DMS79 treated with DMSO at 0.1 percent for 48 hours (cell line): ENCODE data around the gene TAS1R1.
"Not testable (repeated sequence)": the region's sequence is repeated elsewhere in the genome, so short reads cannot be mapped to it uniquely, and the experiment has no call there.

Experiments
- DNase-seq: peaks from one replicate; lab custom pipeline; 2025; lab: John Stamatoyannopoulos, UW

TAS1R1 gene

DNA sequence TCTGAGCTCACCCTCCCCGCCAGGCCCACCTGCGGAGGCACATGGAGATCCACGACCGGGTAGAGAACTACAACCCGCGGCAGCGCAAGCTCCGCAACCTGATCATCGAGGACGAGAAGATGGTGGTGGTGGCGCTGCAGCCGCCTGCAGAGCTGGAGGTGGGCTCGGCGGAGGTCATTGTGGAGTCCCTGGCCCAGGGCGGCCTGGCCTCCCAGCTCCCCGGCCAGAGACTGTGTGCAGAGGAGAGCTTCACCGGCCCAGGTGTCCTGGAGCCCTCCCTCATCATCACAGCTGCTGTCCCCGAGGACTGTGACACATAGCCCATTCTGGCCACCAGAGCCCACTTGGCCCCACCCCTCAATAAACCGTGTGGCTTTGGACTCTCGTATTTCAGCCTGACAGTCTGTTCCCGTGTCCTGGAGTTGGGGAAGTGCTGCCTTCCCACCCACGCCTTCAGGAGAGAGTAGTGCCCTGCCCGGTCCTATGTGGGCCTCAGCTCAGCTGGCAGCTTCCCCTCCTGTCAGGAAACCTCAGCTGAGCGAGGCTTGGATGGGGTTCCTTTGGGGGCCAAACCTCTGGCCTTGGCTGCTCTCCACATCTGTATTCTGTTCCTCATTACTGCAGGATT is 33.9 kb downstream of the TAS1R1 start:
- no peak for DNase-seq

DNA sequence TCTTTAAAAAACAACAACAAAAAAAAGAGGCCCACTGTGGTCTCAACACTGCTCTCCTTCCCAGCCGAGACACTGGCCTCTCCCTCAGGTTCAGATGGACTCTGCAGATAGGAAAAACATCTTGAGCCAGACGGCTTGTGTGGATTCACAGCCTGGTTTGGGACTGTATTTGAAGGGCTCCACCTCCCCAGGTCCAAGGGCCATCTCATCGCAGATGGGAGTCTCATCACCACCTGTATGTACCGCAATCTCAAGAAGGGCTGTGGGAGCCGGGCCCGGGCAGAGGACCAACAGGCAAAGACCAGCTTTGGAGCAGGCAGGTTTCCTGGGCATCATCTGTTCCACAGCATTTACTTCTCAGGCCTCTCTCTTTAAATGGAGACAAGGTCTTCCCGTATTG is 34.9 kb downstream of the TAS1R1 start:
- DNase-seq = no peak

DNA sequence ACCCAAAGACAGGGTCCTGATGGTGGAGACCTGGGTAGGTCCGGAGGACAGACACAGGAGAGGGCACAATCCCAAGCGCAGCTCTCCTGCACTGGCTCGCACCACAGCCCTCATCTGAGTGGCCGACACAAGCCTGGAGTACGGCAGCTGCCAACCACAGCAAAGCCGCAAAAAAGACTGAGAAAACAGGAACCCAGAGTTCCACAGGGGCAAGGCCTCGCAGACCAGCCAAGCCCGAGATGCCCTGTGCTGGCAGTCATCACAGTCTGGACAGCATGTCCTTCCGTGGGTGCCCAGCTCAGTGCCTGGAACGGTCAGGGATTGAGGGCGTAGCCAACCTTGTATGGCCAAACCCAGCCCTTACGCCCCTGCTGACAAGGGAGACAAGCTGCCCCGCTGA is 36.1 kb downstream of the TAS1R1 start:
- DNase-seq = no peak

DNA sequence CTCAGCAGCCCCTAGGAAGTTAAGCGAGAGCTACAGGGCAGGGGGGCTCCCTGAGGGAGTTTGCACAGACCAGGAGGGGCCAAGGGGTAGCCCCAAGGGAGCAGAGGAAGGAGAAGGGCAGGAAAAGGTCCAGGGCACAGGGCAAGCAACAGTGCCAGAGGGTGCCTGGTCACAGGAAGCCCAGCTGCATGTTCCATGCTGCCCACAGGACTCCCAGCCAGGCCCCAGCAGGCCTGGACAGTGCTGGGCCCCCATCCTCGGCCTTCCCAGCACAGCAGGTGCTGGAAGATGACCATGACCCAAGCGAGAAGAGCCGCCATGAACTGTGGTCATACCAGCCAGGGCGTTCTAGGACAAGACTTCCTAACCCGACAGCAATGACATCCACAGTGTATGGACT is 36.5 kb downstream of the TAS1R1 start:
- no peak for DNase-seq

DNA sequence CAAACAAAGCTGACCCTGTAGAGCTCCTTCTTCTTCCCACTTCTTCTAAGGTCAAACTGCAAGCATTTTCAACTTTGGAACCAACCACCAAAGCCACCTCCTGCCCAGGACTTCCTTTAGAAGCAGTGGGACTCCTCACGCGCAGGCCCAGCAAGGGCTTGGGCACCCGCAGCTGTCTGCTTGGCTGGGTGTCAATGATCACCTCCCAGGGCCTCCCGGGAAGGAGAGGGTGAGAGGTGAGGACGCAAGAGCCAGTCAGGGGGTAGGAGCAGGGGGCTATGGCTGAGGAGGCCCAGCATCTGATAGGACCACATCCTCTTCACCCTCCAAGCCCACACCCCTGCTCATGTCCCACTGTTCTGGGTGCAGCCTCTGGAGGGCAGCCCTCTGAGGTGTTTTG is 37.3 kb downstream of the TAS1R1 start:
- DNase-seq = no peak

DNA sequence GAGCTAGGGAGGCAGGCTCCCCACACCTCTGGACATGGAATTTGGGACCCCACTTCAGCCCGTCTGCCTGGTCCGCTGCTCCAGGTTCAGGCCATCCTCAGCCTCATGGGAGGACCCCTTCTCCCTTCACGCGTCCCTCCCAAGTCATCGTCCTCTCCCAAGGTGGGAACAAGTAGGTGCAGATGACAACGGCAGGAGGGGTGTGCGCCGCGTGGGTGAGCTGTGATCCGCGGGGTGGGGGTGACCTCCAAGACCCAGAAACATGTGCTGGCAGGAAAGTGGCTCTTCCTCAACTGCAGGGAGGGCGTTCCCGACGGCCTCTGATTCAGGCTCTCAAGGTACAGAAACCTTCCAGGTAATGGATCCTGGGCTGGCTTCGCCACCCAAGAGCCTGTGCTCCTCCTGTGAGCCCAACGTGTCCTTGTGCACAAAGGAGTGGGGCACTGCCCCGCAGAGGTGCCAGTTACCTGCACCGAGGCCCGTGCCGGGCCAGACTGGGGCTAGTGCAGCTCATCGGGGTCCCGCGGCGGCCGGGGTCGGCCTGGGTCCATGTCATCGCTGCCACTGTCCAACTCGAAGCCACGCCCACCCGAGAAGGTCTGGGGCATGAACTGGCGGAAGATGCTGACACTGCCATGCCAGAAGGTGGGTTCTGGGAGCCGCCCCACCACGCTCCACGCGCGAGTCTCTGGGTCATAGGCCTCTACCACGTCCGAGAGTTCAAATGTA is 37.9 kb downstream of the TAS1R1 start:
- no peak for DNase-seq

DNA sequence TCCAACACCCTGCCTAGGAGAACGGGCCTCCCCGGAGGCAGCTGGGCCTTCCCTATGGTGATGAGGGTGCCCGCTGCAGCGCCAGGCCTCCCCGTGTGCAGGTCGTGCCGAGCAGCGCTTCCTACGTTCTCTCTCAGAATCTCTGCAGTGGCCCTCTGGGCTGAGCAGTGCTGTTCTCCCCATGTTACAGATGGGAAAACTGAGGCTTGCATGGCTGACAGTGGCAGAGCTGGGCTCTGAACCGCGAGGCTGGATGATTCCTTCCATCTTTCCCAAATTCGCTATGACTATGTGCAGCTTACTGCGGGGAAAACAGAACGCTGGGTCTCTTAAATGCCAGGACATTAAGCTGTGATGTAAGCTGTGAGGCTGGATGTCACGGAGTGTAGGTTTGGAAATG is 38.7 kb downstream of the TAS1R1 start:
- no peak for DNase-seq

DNA sequence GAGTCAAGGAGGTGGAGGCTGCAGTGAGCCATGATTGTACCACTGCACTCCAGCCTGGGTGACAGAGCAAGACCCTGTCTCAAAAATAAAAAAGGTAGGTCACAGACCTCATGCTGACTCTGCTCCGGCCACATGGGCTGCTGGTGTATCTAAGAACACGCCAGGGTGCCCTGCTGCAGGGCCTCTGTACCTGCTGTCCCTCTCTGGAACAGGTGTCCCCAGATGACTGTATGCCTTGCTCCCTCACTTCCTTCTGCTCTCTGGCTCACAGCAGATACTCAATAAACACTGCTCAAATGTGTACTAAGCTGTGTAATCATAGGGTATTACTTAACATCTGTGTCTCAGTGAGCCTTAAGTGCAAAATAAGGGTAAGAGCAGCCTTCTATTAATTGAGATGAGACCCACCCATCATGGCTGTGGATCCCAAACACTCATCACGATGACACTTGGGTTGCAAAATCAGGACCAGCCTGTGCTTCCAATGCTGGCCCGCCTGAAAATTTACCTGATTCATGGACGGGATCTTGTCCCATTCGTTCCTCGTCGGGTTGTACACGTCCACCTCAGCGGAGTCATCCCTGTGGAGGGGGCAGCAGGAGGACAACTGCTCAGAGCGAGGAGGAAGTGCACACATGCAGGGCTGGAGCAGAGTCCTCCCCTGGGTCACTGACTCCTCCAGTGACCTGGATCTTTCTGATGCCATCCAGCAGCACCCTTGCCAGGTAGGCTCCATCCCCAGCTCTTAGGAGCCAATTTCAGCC is 40.1 kb downstream of the TAS1R1 start:
- no peak for DNase-seq

DNA sequence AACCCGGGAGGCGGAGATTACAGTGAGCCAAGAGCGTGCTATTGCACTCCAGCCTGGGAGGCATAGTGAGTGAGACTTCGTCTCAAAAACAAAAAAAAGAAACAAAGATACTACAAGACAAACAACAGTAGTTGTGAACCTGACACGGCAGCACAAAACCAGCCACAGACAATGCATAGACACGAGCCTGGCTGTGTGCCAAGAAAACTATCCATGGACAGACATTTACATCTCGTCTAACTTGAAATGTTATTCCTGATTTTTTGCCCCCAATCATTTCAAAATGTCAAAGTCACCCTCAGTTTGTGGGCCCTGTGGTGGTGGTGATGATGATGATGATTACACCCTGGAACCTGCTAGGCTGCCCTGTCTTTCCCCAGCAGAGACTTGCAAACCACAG is 41.2 kb downstream of the TAS1R1 start:
- no peak for DNase-seq

DNA sequence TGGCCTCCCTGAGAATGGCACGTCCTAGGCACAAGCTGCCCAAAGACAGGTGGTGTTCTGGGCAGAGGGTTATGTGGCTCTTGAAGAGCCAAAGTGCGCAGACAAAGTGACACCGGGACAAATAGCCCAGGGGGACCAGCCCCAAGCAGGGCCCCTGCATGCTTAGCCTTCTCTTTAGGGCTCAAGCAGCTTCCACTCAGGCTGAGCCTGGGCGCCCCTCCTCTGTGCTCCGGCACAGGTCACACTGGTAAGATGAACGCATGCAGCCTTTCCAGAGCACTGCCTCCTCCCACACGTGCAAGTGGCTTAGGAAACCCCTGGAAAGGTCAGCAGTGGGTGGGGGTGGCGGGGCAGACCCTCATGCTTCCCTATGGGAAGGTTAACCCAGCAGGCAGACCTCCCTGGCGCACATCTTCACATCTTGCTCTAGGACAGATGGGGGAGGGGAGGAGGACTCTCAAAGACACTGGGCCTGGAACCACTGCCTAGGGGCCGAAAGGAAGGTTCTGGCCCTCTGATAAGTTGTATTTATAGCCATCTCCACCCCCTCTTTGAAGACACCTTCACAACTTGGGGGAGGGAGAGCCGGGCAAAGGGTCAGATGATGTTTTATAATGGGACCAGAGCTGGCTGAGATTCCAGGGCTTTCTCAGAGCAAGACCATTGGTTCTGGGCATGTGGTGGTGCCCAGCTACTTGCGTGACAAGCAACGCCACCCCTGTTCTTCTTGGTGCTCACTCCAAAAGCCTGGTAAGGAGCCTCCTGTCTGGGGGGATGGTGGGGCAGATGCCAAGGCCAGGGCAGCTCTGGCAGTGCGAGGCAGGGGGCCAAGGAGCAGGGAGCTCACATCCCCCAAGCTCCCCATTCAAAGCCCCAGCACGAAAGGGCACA is 42.0 kb downstream of the TAS1R1 start:
- no peak for DNase-seq

DNA sequence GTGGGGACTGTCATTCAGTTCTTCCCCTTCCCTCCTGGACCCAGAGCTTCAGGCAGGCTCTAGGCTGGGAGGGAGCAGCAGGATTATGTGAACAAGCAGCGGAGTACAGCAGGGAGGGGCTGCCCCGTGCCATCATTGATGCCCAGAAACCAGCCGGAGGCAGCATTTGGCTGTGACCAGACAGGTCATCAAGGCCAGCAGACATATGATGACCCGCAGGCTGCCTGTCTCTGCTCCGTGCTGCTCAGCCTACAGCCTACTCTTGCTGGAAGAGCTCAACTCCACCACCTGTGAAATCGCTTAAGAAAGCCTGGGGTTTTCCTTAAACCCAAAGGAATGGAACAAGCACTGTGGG is 42.6 kb downstream of the TAS1R1 start:
- DNase-seq = no peak

DNA sequence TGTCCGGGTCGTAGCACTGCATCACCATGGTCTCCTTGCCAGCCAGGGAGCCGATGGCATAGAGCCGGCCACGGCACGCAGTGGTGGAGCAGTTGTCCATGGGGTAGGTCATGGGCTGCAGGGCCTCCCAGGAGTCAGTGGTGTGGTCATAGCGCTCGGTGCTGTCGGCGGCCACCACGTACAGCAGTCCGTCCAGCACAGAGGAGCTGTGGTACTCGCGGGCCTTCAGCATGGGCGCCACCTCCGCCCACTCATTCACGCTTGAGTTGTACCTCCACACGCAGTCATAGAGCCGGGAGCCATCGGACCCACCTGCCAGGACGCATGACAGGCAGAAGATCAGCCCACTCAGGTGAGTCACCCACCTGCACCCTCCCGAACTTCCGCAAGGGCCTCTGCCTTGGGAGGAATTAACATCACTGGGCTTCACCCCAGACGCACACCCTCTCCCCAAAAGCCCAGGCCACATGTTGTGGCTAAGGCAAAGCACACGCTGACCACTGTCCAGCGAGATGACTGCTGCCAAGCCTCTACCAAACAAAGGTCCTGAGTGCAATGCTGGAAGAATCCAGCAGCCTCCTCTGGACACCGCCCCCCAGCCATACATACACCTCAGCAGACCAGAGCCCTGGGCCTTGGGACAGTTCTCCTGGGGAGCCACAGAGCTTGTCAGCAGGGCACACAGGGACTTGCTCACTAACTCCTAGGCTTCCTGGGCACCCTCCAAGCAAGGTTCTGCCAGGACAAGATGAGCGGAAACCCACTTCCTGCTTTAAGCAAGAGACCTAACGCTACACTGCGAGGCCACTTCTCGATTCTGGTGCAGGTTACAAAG is 44.3 kb downstream of the TAS1R1 start:
- DNase-seq = no peak

DNA sequence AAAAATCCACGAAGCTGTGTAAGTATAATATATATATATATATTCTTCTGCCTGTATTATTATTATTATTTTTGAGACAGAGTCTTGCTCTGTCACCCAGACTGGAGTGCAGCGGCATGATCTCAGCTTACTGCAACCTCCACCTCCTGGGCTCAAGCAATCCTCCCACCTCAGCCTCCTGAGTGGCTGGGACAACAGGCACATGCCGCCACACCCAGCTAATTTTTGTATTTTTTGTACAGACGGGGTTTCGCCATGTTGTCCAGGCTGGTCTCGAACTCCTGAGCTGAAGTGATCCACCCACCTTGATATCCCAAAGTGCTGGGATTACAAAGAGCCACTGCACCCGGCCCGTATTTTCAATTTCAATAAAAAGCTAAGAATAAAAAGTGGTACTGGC is 44.9 kb downstream of the TAS1R1 start:
- not testable (repeated sequence) for DNase-seq

DNA sequence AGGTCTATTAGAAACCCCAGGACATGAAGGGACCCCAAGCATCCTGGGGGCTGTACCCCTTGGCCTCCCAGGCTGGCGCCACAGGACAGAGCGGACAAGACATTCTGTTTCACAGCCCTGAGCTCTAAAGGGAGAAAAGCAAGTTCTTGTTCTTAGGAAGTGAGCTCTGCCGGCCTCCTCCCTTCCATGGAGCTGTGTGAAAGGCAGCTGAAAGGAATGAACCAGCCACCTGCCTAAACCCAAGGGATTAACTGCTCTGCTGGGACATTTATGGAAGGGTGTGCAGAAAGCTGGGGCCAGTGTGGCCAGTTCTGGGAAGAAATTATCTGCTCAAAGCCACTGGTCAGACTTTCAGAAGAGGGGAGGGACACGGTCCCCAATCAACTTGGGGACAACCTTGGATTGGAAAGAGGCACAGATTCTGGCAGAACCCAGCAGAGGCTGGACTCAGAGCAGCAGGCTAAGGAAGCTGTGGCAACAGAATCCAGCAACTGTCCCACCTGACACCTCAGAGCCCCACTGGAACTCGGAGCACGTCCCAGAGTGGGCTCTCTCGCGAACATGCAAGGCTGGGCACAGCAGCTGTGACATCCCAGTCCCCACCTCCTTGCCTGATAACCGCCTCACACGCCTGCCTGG is 45.4 kb downstream of the TAS1R1 start:
- no peak for DNase-seq

DNA sequence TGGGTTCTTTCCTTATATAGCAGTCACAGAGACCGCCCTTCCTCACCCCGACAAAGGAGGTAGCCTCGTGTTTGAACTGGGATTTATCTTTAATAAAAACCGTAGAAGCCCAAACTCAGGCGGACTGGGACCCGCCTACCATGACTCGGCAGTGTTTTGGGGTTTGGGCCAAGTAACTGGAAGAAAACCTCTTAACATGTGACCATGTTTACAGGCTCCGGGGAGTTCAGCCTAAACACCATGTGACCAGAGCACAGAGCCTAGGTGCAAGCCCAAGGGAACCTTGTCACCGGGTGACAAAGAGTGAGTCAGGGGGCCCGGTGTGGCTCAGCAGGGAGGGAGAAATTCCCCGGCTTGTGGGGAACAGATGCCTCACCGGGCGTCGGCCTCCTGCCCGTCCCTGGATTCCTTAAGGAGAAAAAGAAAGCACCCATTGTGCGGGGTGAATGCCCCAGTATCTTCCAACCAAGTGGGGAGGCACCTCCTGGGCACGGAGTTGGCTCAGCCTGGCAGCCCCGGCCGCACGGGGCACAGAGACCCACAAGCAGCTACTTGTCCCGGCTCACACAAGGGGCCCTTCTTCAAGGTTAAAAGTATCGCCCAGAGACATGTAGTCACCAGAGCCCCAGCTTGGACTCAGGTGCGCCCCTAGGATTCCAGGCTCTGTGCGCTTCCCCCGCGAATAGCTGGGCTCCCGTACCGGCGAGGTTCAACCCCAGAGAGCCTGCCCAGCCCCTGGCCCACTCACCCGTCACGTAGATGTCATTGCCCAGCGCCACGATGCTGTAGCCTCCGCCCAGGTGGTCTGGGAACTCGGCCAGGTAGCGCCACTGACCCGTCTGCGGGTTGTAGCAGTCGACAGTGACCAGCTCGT is 46.2 kb downstream of the TAS1R1 start:
- peak; percentile 31 for DNase-seq

DNA sequence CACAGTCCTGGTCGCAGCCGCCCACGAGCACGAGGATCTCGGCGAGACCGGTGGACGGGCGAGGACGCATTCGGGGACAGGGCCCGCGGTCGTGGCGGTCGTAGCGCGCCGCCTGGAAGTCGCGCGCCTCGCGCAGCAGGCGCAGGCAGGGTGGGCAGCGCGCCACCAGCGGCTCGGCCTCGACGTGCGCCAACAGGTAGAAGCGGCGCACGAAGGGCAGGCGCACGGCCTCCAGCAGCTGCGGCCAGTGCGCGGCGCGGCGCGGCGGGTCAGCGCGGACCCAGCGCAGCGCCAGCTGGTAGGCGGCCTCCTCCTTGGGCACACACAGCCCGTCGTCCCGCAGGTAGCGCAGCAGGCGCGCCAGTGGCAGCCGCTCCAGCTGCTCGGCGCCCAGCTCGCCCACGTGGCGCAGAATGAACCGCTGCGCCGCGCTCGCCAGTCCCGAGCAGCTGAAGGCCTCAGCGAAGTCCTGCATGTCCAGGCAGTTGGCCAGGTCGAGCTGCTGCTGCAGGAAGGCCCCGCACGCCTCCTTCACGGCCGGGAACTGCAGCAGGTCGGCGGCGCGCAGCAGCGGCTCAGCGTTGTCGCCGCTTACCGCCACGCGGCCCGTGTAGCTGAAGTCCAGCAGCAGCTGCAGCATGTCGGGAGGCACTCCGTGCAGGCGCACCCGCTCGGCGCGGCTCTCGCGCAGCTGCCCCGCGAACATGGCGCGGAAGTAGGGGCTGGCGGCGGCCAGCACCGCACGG is 47.0 kb downstream of the TAS1R1 start:
- no peak for DNase-seq

DNA sequence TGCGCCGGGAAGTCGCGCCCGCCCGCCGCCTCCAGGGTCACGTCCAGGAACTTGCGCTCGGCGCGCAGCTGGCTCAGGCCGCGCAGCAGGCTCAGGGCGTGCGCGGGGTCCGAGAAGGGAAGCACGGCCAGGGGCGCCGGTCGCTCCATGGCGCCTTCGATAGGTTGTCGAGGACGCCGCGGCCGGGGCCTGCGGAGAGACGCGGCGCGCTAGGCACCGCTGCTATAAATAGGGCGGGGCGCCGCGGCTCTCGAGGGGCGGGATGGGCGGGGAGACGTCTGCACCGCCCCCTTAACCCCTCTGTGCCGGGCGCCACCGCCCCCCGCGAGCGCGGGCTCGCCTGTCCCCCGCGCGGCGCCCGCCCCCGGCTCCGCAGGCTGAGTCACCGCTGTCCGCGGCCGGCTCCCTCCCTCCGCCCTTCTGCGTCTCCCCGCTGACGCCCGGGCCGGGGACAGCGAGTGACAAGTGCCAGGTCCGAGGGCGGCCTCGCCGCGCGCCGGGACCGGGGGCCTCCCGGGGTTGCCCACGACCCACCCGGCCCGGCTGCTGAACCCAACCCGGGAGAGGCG is 47.6 kb downstream of the TAS1R1 start, which contains the start of gene KLHL21:
TSS of gene KLHL21 (minus strand) at position 201 of the 569 bp plus-strand sequence. CDS start at position 149, 52 bp downstream.
- peak; percentile 46 for DNase-seq

DNA sequence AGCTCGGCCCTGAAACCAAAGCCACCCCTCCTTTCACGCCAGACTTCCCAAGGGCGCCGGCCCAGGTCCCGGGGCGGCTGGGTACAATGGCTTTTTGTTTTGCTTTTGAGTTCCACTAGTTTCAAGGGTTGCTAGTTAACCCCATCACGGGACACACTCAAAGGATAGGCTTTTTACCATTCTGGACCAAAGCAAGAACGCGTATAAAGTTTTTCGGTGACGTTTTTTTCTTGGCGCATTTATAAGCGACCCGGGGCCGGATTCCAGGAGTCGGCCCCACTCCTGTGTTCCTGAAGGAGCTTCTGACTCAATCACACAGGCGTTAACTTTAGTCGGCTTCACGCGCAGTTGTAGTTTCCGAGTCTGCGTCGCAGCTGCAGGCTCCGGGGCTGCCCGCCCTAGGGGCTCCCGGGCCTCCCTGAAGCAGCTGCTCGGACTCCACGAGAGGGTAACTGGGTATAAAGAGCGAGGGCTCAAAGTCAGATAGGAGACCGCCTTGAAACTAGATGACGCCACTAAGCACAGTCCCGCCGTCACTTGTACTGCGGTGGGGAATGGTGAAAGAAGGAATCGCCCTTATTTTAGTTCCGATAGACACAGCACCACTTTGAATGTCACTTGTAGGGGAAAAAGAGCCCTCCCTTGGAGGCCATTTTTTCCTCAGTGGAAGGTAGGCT is 48.3 kb downstream of the TAS1R1 start:
- no peak for DNase-seq
